HepG2 (cell line): ENCODE results near the gene NFATC4. TPM values are rescaled to one million over a fixed set of nuclear protein-coding genes. Genes with fewer than 3 reads are reported as not detected.
A peak's percentile ranks its signal among the peaks of the same experiment; 100 is the strongest.

Source experiments
- ATAC-seq: fragments of 200-7000 bp; cut with Tn5 transposase; 3 replicates; pipeline ENCODE4 v1.9.1; 2020; ENCODE audit warnings: mild to moderate bottlenecking, moderate library complexity
- BruUV-seq: library from RNA; stranded (reverse); fragments of 400-500 nt; replicated peaks from 2 replicates; lab custom pipeline; 2021; lab: Mats Ljungman, UMichigan
- CTCF ChIA-PET: fragments of 300-600 bp; formaldehyde crosslinking; extraction: SDS; loops from one replicate; lab custom pipeline; 2021; ENCODE audit warnings: low total read pairs, inconsistent platforms, low intra/inter-chr PET ratio; lab: Yijun Ruan, JAX
- POLR2A ChIA-PET: fragments of 350-600 bp; sonication (Branson Sonifier 250); formaldehyde crosslinking; loops from one replicate; lab custom pipeline; 2020; ENCODE audit warnings: antibody characterized with exemption, inconsistent platforms; lab: Yijun Ruan, JAX
- DNase-seq: peaks from one replicate; pipeline ENCODE4 v3.0.0-alpha.2; 2015; ENCODE audit warnings: low spot score
- FAIRE-seq: peaks from 3 replicates; lab custom pipeline; 2011; peaks lifted over from hg19 to GRCh38; lab: Jason Lieb, UNC
- H2AFZ ChIP-seq: one replicate; pipeline ENCODE4 v1.6.1; 2011; ENCODE audit warnings: low read length, inconsistent platforms
- H3K27ac ChIP-seq: fragments of 300-600 bp; 3 replicates; pipeline ENCODE4 v1.8.0; 2011; ENCODE audit warnings: mixed run types, mild to moderate bottlenecking, mixed read lengths, low read length, inconsistent platforms; ENCODE audit not compliant: insufficient read depth; ENCODE audit errors: extremely low read length
- H3K27me3 ChIP-seq, 2 experiments: fragments of 200-600 bp in 1 of 2; 2 replicates in 1 of 2; 3 replicates in 1 of 2; pipeline versions ENCODE4 v1.6.0 to v1.8.0; 2011; ENCODE audit warnings: low read length in 2 of 2, mild to moderate bottlenecking in 2 of 2, moderate library complexity in 2 of 2, inconsistent platforms in 1 of 2; ENCODE audit not compliant: insufficient read depth in 2 of 2, control insufficient read depth in 1 of 2
- H3K36me3 ChIP-seq, 2 experiments: fragments of 200-600 bp in 1 of 2; replicated peaks in 1 of 2; 2 replicates in 1 of 2; 3 replicates in 1 of 2; pipeline versions ENCODE4 v1.5.1 to v1.8.0; 2011; ENCODE audit warnings: low read length in 2 of 2, inconsistent platforms in 1 of 2; ENCODE audit not compliant: insufficient read depth in 2 of 2, control insufficient read depth in 1 of 2
- H3K4me1 ChIP-seq: 2 replicates; pipeline ENCODE4 v1.5.1; 2012; ENCODE audit warnings: low read length, inconsistent platforms; ENCODE audit not compliant: insufficient read depth
- H3K4me2 ChIP-seq: 2 replicates; pipeline ENCODE4 v1.6.0; 2011; ENCODE audit warnings: low read depth, low read length, inconsistent platforms
- H3K4me3 ChIP-seq, 3 experiments: fragments of 200-600 bp in 1 of 3; sonication (generic), shearing (Covaris generic) in 1 of 3; replicated peaks in 1 of 3; 2 replicates each; pipeline ENCODE4 v1.5.1; 2011 to 2016; ENCODE audit warnings: low read length in 3 of 3, inconsistent platforms in 2 of 3, low read depth in 2 of 3, mild to moderate bottlenecking in 2 of 3, control low read depth in 1 of 3, mixed read lengths in 1 of 3; ENCODE audit not compliant: insufficient read depth in 1 of 3
- H3K79me2 ChIP-seq: one replicate; pipeline ENCODE4 v1.6.1; 2011; ENCODE audit warnings: low read length, inconsistent platforms; ENCODE audit not compliant: insufficient read depth
- H3K9ac ChIP-seq: 2 replicates; pipeline ENCODE4 v1.6.0; 2011; ENCODE audit warnings: mild to moderate bottlenecking, low read depth, low read length, inconsistent platforms; ENCODE audit not compliant: insufficient read depth
- H3K9me3 ChIP-seq: 2 replicates; pipeline ENCODE4 v1.5.1; 2012; ENCODE audit warnings: mild to moderate bottlenecking, low read length
- H4K20me1 ChIP-seq: 2 replicates; pipeline ENCODE4 v1.6.0; 2011; ENCODE audit warnings: inconsistent platforms, mild to moderate bottlenecking, low read length, moderate library complexity; ENCODE audit not compliant: insufficient read depth
- ARID4A ChIP-seq: sonication (generic); formaldehyde crosslinking; IDR thresholded peaks from 2 replicates; pipeline ENCODE4 v1.5.0; 2020; ENCODE audit warnings: mild to moderate bottlenecking, missing genetic modification reagents, borderline replicate concordance
- ATRX ChIP-seq: sonication (generic); formaldehyde crosslinking; IDR thresholded peaks from 2 replicates; pipeline ENCODE4 v1.4.0; 2020; ENCODE audit warnings: missing genetic modification reagents, borderline replicate concordance
- ELF3 ChIP-seq: IDR thresholded peaks from 2 replicates; pipeline ENCODE4 v1.6.1; 2016; ENCODE audit warnings: missing genetic modification reagents, missing compliant biosample characterization
- MTF2 ChIP-seq: sonication (generic); formaldehyde crosslinking; IDR thresholded peaks from 2 replicates; pipeline ENCODE4 v1.5.0; 2020; ENCODE audit warnings: missing genetic modification reagents, borderline replicate concordance
- NFKB2 ChIP-seq: sonication (generic); formaldehyde crosslinking; IDR thresholded peaks from 2 replicates; pipeline ENCODE4 v1.4.0; 2020; ENCODE audit warnings: missing genetic modification reagents, borderline replicate concordance
- RFX3 ChIP-seq: IDR thresholded peaks from 2 replicates; pipeline ENCODE4 v1.6.1; 2016; ENCODE audit warnings: missing biosample characterization, missing genetic modification reagents
- SRY ChIP-seq: sonication (generic); formaldehyde crosslinking; IDR thresholded peaks from 2 replicates; pipeline ENCODE4 v1.8.0; 2022; ENCODE audit warnings: mild to moderate bottlenecking, missing genetic modification reagents
- SYNCRIP ChIP-seq: fragments of 200-400 bp; formaldehyde crosslinking; IDR thresholded peaks from 2 replicates; pipeline ENCODE4 v1.6.1; 2018; ENCODE audit warnings: mild to moderate bottlenecking, low read depth, low read length; ENCODE audit not compliant: insufficient read depth
- ZC3H4 ChIP-seq: sonication (generic); formaldehyde crosslinking; IDR thresholded peaks from 2 replicates; pipeline ENCODE4 v1.4.0; 2020; ENCODE audit warnings: missing genetic modification reagents, borderline replicate concordance
- ZNF329 ChIP-seq: sonication (generic); formaldehyde crosslinking; IDR thresholded peaks from 2 replicates; pipeline ENCODE4 v1.9.0; 2021; ENCODE audit warnings: low read depth, mild to moderate bottlenecking, missing genetic modification reagents
- WGBS: methylation state at CpG from one replicate; pipeline ENCODE4 v1.1.6; 2017; ENCODE audit warnings: low lambda C conversion rate; 5-methylcytosine and 5-hydroxymethylcytosine counted together
- in situ Hi-C: cut with HindIII; loops from 2 replicates; pipeline ENCODE4 v1.10.0; 2017; ENCODE audit warnings: low pct_unique_long_range_greater_than_20kb; ENCODE audit not compliant: extremely low pct_ligation_motif_present
- intact Hi-C: fragments of 100-400 bp; cut with micrococcal nuclease; formaldehyde crosslinking; loops from one replicate; pipeline ENCODE4 v1.10.0; 2022; ENCODE audit not compliant: unreplicated experiment
- polyA plus RNA-seq, 8 experiments: library from polyadenylated mRNA; depleted of rRNA in 3 of 8; stranded (reverse) in 7 of 8; unstranded in 1 of 8; fragments of >200 nt; fragmentation: Illumina TruSeq in 4 of 8; extraction: Trizol in 4 of 8; gene quantifications; 2 replicates each; pipeline versions ENCODE4 v1.2.1 to v1.2.3, GENCODE V29; 2011 to 2016; ENCODE audit warnings: low read depth in 4 of 8, missing spikeins in 1 of 8, mixed read lengths in 1 of 8; ENCODE audit not compliant: insufficient read depth in 1 of 8
- total RNA-seq, 5 experiments: library from RNA; depleted of rRNA; stranded (reverse); fragments of >200 nt; fragmentation: Illumina TruSeq; extraction: Trizol; gene quantifications; 2 replicates each; pipeline ENCODE4 v1.2.3, GENCODE V29; 2016; ENCODE audit warnings: low read depth in 1 of 5
- TF ChIP-seq, protein P1 (sequence below): sonication (generic); formaldehyde crosslinking; IDR thresholded peaks from 2 replicates; pipeline ENCODE4 v1.4.0; 2020; ENCODE audit warnings: missing genetic modification reagents
- TF ChIP-seq, protein P2 (sequence below): sonication (generic); formaldehyde crosslinking; IDR thresholded peaks from 2 replicates; pipeline ENCODE4 v1.5.1; 2020; ENCODE audit warnings: mild to moderate bottlenecking, missing genetic modification reagents, moderate library complexity
- TF ChIP-seq, protein P3 (sequence below): IDR thresholded peaks from 2 replicates; pipeline ENCODE4 v1.6.1; 2012; ENCODE audit warnings: inconsistent platforms

NFATC4 gene
- total and polyA plus RNA-seq, 2 of the 13 experiments (the other 11 are each of a cell fraction or from before 2014, with no cell fraction given) = 0.04 to 0.15 TPM

GRCh38 chr14:24324024-24324423, 44.0 kb upstream of the NFATC4 start (continued):
- TF ChIP-seq, protein P1, sequence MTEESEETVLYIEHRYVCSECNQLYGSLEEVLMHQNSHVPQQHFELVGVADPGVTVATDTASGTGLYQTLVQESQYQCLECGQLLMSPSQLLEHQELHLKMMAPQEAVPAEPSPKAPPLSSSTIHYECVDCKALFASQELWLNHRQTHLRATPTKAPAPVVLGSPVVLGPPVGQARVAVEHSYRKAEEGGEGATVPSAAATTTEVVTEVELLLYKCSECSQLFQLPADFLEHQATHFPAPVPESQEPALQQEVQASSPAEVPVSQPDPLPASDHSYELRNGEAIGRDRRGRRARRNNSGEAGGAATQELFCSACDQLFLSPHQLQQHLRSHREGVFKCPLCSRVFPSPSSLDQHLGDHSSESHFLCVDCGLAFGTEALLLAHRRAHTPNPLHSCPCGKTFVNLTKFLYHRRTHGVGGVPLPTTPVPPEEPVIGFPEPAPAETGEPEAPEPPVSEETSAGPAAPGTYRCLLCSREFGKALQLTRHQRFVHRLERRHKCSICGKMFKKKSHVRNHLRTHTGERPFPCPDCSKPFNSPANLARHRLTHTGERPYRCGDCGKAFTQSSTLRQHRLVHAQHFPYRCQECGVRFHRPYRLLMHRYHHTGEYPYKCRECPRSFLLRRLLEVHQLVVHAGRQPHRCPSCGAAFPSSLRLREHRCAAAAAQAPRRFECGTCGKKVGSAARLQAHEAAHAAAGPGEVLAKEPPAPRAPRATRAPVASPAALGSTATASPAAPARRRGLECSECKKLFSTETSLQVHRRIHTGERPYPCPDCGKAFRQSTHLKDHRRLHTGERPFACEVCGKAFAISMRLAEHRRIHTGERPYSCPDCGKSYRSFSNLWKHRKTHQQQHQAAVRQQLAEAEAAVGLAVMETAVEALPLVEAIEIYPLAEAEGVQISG = 0 out of 2 replicates have a peak, but pooled peaks have one; percentile 14
- 0 out of 2 replicates have a peak, but pooled peaks have one; percentile 40 for TF ChIP-seq ATRX (CRISPR knock-in tag)
- TF ChIP-seq, protein P2, sequence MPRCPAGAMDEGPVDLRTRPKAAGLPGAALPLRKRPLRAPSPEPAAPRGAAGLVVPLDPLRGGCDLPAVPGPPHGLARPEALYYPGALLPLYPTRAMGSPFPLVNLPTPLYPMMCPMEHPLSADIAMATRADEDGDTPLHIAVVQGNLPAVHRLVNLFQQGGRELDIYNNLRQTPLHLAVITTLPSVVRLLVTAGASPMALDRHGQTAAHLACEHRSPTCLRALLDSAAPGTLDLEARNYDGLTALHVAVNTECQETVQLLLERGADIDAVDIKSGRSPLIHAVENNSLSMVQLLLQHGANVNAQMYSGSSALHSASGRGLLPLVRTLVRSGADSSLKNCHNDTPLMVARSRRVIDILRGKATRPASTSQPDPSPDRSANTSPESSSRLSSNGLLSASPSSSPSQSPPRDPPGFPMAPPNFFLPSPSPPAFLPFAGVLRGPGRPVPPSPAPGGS (CRISPR knock-in tag) = 0 out of 2 replicates have a peak, but pooled peaks have one; percentile 45

GRCh38 chr14:24325041-24325530, 42.9 kb upstream of the NFATC4 start:
- H3K4me1 ChIP-seq = peaks cover 9% of the 10 kb centered on the region
- H3K27me3 ChIP-seq = peaks cover 30 to 76% of the 10 kb centered on the region in 2 experiments
- H4K20me1 ChIP-seq = no peaks in the 10 kb centered on the region
- no peak overlapping the region for H3K4me2 ChIP-seq
- no peak for ATAC-seq
- no peak overlapping the region for H2AFZ ChIP-seq
- no peaks in the 10 kb centered on the region for H3K79me2 ChIP-seq
- CTCF ChIA-PET = interaction anchor here (1.2 kb wide), 1 partner anchor 9 kb away, joined by 4 read pairs; no protein-coding TSS in a partner anchor
- in situ Hi-C loops (no loop called here), intact Hi-C loops (no loop called here)
- no peaks in the 10 kb centered on the region for H3K36me3 ChIP-seq
- H3K9me3 ChIP-seq = no peaks in the 10 kb centered on the region
- H3K4me3 ChIP-seq = no peak overlapping the region
- no TSS peak for BruUV-seq
- no peak for DNase-seq
- WGBS = 44% methylated on average over 5 of the region's 5 CpGs
- H3K9ac ChIP-seq = no peak overlapping the region
- no peak overlapping the region for H3K27ac ChIP-seq
- no peak for FAIRE-seq
- POLR2A ChIA-PET = interaction anchor here (0.8 to 1.2 kb wide), 5 partner anchors 17 to 107 kb away, joined by 3 to 4 read pairs (median 4); partner anchors contain the start of genes CIDEB, DHRS1, NOP9 and RABGGTA
- TF ChIP-seq SRY (CRISPR knock-in tag) (no peak), MTF2 (0 out of 2 replicates have a peak, but pooled peaks have one; percentile 50), NFKB2 (0 out of 2 replicates have a peak, but pooled peaks have one; percentile 27), ZNF329 (CRISPR knock-in tag) (no peak), ARID4A (CRISPR knock-in tag) (no peak), ELF3 (CRISPR knock-in tag) (no peak), RFX3 (no peak), ZC3H4 (no peak), SYNCRIP (no peak)
- TF ChIP-seq, protein P3, sequence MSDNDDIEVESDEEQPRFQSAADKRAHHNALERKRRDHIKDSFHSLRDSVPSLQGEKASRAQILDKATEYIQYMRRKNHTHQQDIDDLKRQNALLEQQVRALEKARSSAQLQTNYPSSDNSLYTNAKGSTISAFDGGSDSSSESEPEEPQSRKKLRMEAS = no peak
